ENCODE data around the gene MFSD11. TPM values are rescaled to one million over a fixed set of nuclear protein-coding genes. Genes with fewer than 3 reads are reported as not detected.
A peak's percentile ranks its signal among the peaks of the same experiment; 100 is the strongest.

Gene MFSD11
- total RNA-seq, 1 donor from 2014 or later, result 29.6 TPM

GRCh38 chr17:76732734-76733617, 4.9 kb upstream of the MFSD11 start:
- Mint-ChIP-seq H3K9me3 (no peaks in the 10 kb centered on the region), H3K27ac (ENCODE audit: unreplicated experiment) (no peak overlapping the region), H3K27me3 (ENCODE audit: low read depth) (peaks cover 5% of the 10 kb centered on the region), H3K36me3 (ENCODE audit: low read depth) (peaks cover 35% of the 10 kb centered on the region), H3K4me1 (peaks cover 46% of the 10 kb centered on the region), H3K4me3 (peak overlapping the region; percentile 99)
- no peak for DNase-seq (ENCODE audit: low read depth, low spot score)
- TF ChIP-seq CTCF (conservative IDR thresholded peaks at IDR 0.05), result no peak

- Mint-ChIP-seq H3K27me3 (ENCODE audit: low read depth) (peaks cover 5% of the 10 kb centered on the region), H3K9me3 (no peaks in the 10 kb centered on the region), H3K4me3 (peak overlapping the region; percentile 99), H3K27ac (ENCODE audit: unreplicated experiment) (no peak overlapping the region), H3K4me1 (peaks cover 51% of the 10 kb centered on the region), H3K36me3 (ENCODE audit: low read depth) (peaks cover 35% of the 10 kb centered on the region)
- no peak for DNase-seq (ENCODE audit: low read depth, low spot score)
- TF ChIP-seq CTCF (conservative IDR thresholded peaks at IDR 0.05), result no peak
Observed at GRCh38 chr17:76733618-76733957, 4.3 kb upstream of the MFSD11 start.

DNA sequence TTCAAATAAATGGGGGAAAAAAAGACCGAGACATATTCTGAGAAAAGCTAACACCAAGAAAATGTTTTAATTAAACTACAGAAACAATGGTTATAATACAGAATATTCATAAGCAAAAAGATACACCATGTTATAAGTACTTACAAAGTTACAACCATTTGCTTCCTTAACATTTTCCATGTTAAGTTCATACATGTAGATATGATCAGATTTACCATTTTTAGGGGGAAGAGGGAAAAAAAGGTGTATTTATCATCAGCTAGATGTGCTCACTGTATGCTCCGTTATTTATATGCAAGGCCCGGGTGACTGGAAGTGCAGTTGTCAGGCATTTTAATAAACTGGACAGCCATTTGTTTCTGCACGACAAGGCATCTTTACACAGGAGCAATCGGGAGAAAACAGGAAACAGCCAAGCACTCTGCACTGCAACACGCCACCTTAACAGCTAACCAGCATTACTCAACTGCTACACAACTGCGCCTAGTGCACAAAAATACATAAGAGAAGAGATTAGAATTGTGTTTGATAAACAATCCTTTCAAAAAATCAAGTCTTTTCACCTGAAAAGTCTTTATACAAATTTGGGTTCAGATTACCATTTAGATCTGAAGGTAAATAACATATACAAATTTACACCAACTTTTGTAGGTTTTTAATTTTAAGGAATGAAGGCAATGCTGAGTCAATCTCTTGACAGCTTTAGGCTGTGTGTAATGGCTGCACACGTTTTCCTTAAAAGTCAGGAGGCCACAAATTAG, 3.7 kb upstream of the MFSD11 start:
- no peak for TF ChIP-seq CTCF (conservative IDR thresholded peaks at IDR 0.05)
- peaks cover 56% of the 10 kb centered on the region for H3K4me1 Mint-ChIP-seq
- no peaks in the 10 kb centered on the region for H3K9me3 Mint-ChIP-seq
- peak overlapping the region; percentile 99 for H3K4me3 Mint-ChIP-seq
- no peak overlapping the region for H3K27ac Mint-ChIP-seq (ENCODE audit: unreplicated experiment)
- peaks cover 5% of the 10 kb centered on the region for H3K27me3 Mint-ChIP-seq (ENCODE audit: low read depth)
- peaks cover 35% of the 10 kb centered on the region for H3K36me3 Mint-ChIP-seq (ENCODE audit: low read depth)
- no peak for DNase-seq (ENCODE audit: low read depth, low spot score)

DNA sequence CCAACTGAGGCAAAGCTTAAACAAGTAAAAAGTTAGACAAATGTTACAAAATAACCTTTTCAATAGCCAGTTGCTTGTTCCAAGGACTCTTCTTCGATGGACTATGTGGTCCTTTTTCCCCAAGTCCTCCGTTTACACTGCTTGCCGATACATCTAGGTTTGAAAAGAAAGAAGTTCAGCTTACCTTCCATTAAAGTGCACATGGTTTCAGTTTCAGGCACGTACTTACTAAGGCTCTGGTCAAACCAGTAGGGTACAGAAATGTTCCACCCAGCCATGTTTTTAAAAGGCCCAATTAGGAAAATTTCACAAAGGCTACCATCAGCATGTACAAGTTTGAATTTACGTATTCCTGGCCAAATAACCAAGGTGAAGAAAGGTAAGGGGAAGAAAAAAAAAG, 2.9 kb upstream of the MFSD11 start:
- Mint-ChIP-seq H3K27ac (ENCODE audit: unreplicated experiment) (no peak overlapping the region), H3K4me1 (peaks cover 56% of the 10 kb centered on the region), H3K36me3 (ENCODE audit: low read depth) (peaks cover 35% of the 10 kb centered on the region), H3K4me3 (peak overlapping the region; percentile 99), H3K9me3 (no peaks in the 10 kb centered on the region), H3K27me3 (ENCODE audit: low read depth) (peaks cover 5% of the 10 kb centered on the region)
- no peak for DNase-seq (ENCODE audit: low read depth, low spot score)
- TF ChIP-seq CTCF (conservative IDR thresholded peaks at IDR 0.05), result no peak

GRCh38 chr17:76735586-76736348, 2.2 kb upstream of the MFSD11 start:
- peak overlapping the region; percentile 99 for H3K4me3 Mint-ChIP-seq
- no peak for TF ChIP-seq CTCF (conservative IDR thresholded peaks at IDR 0.05)
- H3K9me3 Mint-ChIP-seq, result no peaks in the 10 kb centered on the region
- H3K4me1 Mint-ChIP-seq, result peaks cover 61% of the 10 kb centered on the region
- peak overlapping the region; percentile 97 for H3K27ac Mint-ChIP-seq (ENCODE audit: unreplicated experiment)
- H3K36me3 Mint-ChIP-seq (ENCODE audit: low read depth), result peaks cover 35% of the 10 kb centered on the region
- no peak for DNase-seq (ENCODE audit: low read depth, low spot score)
- peaks cover 5% of the 10 kb centered on the region for H3K27me3 Mint-ChIP-seq (ENCODE audit: low read depth)
